Measurements from ENCODE around the gene ZNF277.

DNA sequence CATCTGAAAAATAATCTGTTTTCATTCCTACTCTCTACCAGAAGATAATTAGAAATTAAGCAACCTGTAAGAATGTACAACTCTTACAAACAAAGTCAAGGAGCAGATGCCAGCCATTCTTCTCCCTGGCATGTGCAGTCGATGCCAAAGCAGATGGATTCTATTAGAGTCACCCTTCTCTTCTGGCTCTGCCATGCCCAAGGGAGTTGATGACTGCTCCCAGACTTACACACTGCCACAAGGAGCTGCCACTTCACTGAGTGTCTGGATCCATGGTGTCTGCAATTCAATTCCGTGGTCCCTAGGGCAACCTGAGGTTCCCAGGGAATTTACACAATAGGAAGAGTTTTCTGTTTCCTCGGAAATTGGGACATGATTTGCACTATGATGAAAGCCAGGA lies 154.7 kb downstream of the ZNF277 start:
- TF ChIP-seq CTCF (IDR thresholded peaks at IDR 0.05; ENCODE audit: insufficient read depth, low read length, poor library complexity, severe bottlenecking) (no peak), EZH2phosphoT487 (conservative IDR thresholded peaks at IDR 0.05; ENCODE audit: low read length) (no peak)
